ENCODE data around the gene ZG16B.

DNA sequence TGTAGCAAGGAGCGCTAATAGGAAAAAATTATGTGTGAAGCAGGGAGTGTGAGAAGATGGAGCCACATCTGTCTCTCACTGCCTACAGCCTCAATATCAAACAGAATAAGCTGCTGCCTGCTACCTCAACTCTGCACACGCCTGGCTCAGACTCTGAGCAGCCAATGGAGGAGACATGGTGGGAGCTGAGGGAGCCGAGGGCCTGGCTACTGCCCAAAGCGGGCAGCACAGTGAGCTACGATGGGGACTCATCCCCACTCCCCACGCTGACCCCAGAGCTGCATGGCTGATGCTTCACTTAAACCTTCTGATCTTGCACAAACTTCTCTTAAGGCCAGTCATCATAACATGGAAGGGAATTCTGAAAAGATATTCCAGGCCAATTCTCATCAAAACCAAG lies 41.8 kb downstream of the ZG16B start:
- TF ChIP-seq ZNF692 (tag by site-specific recombination; IDR thresholded peaks at IDR 0.05) (no peak), ZNF501 (tag by site-specific recombination; IDR thresholded peaks at IDR 0.05) (no peak), SCRT1 (tag by site-specific recombination; IDR thresholded peaks at IDR 0.05; ENCODE audit: borderline replicate concordance) (no peak), ZSCAN18 (tag by site-specific recombination; IDR thresholded peaks at IDR 0.05) (no peak), SALL2 (tag by site-specific recombination; IDR thresholded peaks at IDR 0.05; ENCODE audit: borderline replicate concordance) (no peak), ZNF785 (tag by site-specific recombination; IDR thresholded peaks at IDR 0.05) (no peak)
- TF ChIP-seq, protein P1, sequence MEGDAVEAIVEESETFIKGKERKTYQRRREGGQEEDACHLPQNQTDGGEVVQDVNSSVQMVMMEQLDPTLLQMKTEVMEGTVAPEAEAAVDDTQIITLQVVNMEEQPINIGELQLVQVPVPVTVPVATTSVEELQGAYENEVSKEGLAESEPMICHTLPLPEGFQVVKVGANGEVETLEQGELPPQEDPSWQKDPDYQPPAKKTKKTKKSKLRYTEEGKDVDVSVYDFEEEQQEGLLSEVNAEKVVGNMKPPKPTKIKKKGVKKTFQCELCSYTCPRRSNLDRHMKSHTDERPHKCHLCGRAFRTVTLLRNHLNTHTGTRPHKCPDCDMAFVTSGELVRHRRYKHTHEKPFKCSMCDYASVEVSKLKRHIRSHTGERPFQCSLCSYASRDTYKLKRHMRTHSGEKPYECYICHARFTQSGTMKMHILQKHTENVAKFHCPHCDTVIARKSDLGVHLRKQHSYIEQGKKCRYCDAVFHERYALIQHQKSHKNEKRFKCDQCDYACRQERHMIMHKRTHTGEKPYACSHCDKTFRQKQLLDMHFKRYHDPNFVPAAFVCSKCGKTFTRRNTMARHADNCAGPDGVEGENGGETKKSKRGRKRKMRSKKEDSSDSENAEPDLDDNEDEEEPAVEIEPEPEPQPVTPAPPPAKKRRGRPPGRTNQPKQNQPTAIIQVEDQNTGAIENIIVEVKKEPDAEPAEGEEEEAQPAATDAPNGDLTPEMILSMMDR (tag by site-specific recombination; IDR thresholded peaks at IDR 0.05), result no peak
